Activated T-helper 2 cell treated with anti-CD3 and anti-CD28 coated beads, Interferon-gamma antibody, Interleukin-2, Interleukin-4, amounts not matched to agents 10 μg/mL and 5 μg/mL and 100 μg/mL, durations not matched to agents 14 hours and 24 hours and 36 hours (primary cell): ENCODE data around the gene ERCC1. TPM values are rescaled to one million over a fixed set of nuclear protein-coding genes. Genes with fewer than 3 reads are reported as not detected.

ENCODE experiments used
- DNase-seq: peaks from one replicate; pipeline ENCODE4 v3.0.0; 2021; ENCODE audit warnings: low spot score
- H3K27ac Mint-ChIP-seq: one replicate; pipeline ENCODE4 v1.8.0; 2021; ENCODE audit warnings: mixed read lengths
- H3K27me3 Mint-ChIP-seq: one replicate; pipeline ENCODE4 v1.8.0; 2021; ENCODE audit warnings: low read depth, mixed read lengths
- H3K36me3 Mint-ChIP-seq: one replicate; pipeline ENCODE4 v1.8.0; 2021; ENCODE audit warnings: low read depth, mixed read lengths
- H3K4me1 Mint-ChIP-seq: one replicate; pipeline ENCODE4 v1.8.0; 2021; ENCODE audit warnings: low read depth, mixed read lengths
- H3K4me3 Mint-ChIP-seq: one replicate; pipeline ENCODE4 v1.8.0; 2021; ENCODE audit warnings: low read depth, mild to moderate bottlenecking, moderate library complexity, mixed read lengths
- H3K9me3 Mint-ChIP-seq: one replicate; pipeline ENCODE4 v1.8.0; 2021; ENCODE audit warnings: mixed read lengths
- intact Hi-C: fragments of 100-400 bp; cut with micrococcal nuclease; formaldehyde crosslinking; loops from one replicate; pipeline ENCODE4 v1.15.1; 2023
- total RNA-seq: library from RNA; stranded (reverse); gene quantifications from 2 replicates; pipeline ENCODE4 v1.2.3, GENCODE V29; 2022

Gene ERCC1
- total RNA-seq, 1 donor from 2014 or later = 118 TPM

GRCh38 chr19:45450012-45450333, 26.3 kb upstream of the ERCC1 start:
- H3K4me1 Mint-ChIP-seq = peaks cover 40% of the 10 kb centered on the region
- H3K27me3 Mint-ChIP-seq = peaks cover 4% of the 10 kb centered on the region

GRCh38 chr19:45448887-45449299, 25.2 kb upstream of the ERCC1 start:
- intact Hi-C loops = no loop called here
- Mint-ChIP-seq H3K4me3 (peak overlapping the region; percentile 61), H3K36me3 (no peaks in the 10 kb centered on the region), H3K9me3 (no peaks in the 10 kb centered on the region), H3K27me3 (peaks cover 4% of the 10 kb centered on the region), H3K4me1 (peaks cover 39% of the 10 kb centered on the region), H3K27ac (peak overlapping the region; percentile 60)
- DNase-seq = no peak

More at GRCh38 chr19:45450012-45450333, 26.3 kb upstream of the ERCC1 start:
- intact Hi-C loops = no loop called here
- peak overlapping the region; percentile 88 for H3K4me3 Mint-ChIP-seq
- no peaks in the 10 kb centered on the region for H3K36me3 Mint-ChIP-seq
- H3K27ac Mint-ChIP-seq = peak overlapping the region; percentile 92
- no peak for DNase-seq
- no peaks in the 10 kb centered on the region for H3K9me3 Mint-ChIP-seq

GRCh38 chr19:45448425-45448756, 24.7 kb upstream of the ERCC1 start:
- Mint-ChIP-seq H3K27me3 (peaks cover 2% of the 10 kb centered on the region), H3K4me3 (no peak overlapping the region), H3K4me1 (peaks cover 40% of the 10 kb centered on the region), H3K27ac (peak overlapping the region; percentile 51), H3K36me3 (no peaks in the 10 kb centered on the region), H3K9me3 (no peaks in the 10 kb centered on the region)
- no peak for DNase-seq
- intact Hi-C loops = no loop called here

- no peaks in the 10 kb centered on the region for H3K9me3 Mint-ChIP-seq
- no peaks in the 10 kb centered on the region for H3K36me3 Mint-ChIP-seq
- no peaks in the 10 kb centered on the region for H3K27me3 Mint-ChIP-seq
- intact Hi-C loops = no loop called here
- peaks cover 45% of the 10 kb centered on the region for H3K4me1 Mint-ChIP-seq
- DNase-seq = no peak
- H3K27ac Mint-ChIP-seq = no peak overlapping the region
- no peak overlapping the region for H3K4me3 Mint-ChIP-seq
Observed at GRCh38 chr19:45446944-45447343, 23.2 kb upstream of the ERCC1 start.

- no peak overlapping the region for H3K27ac Mint-ChIP-seq
- no peaks in the 10 kb centered on the region for H3K36me3 Mint-ChIP-seq
- H3K9me3 Mint-ChIP-seq = no peaks in the 10 kb centered on the region
- DNase-seq = no peak
- no peak overlapping the region for H3K4me3 Mint-ChIP-seq
- intact Hi-C loops = no loop called here
- no peaks in the 10 kb centered on the region for H3K27me3 Mint-ChIP-seq
- peaks cover 38% of the 10 kb centered on the region for H3K4me1 Mint-ChIP-seq
Observed at GRCh38 chr19:45446295-45446694, 22.6 kb upstream of the ERCC1 start.

- intact Hi-C loops = no loop called here
- H3K4me3 Mint-ChIP-seq = no peak overlapping the region
- H3K4me1 Mint-ChIP-seq = peaks cover 42% of the 10 kb centered on the region
- no peak overlapping the region for H3K27ac Mint-ChIP-seq
- no peaks in the 10 kb centered on the region for H3K36me3 Mint-ChIP-seq
- H3K9me3 Mint-ChIP-seq = no peaks in the 10 kb centered on the region
- no peak for DNase-seq
- H3K27me3 Mint-ChIP-seq = no peaks in the 10 kb centered on the region
Observed at GRCh38 chr19:45445139-45445538, 21.4 kb upstream of the ERCC1 start.

GRCh38 chr19:45444318-45445041, 20.8 kb upstream of the ERCC1 start:
- H3K36me3 Mint-ChIP-seq = no peaks in the 10 kb centered on the region
- no peaks in the 10 kb centered on the region for H3K9me3 Mint-ChIP-seq
- peak overlapping the region; percentile 26 for H3K27ac Mint-ChIP-seq
- DNase-seq = peak; percentile 79
- H3K4me3 Mint-ChIP-seq = no peak overlapping the region
- peaks cover 40% of the 10 kb centered on the region for H3K4me1 Mint-ChIP-seq
- H3K27me3 Mint-ChIP-seq = no peaks in the 10 kb centered on the region
- intact Hi-C loops = no loop called here

- H3K36me3 Mint-ChIP-seq = no peaks in the 10 kb centered on the region
- intact Hi-C loops = loop anchor here (1.0 to 2.0 kb wide), 4 partner anchors 21 to 37 kb away; partner anchors contain the start of genes ERCC1 and POLR1G
- peak overlapping the region; percentile 81 for H3K4me3 Mint-ChIP-seq
- H3K4me1 Mint-ChIP-seq = peaks cover 36% of the 10 kb centered on the region
- H3K27me3 Mint-ChIP-seq = no peaks in the 10 kb centered on the region
- H3K9me3 Mint-ChIP-seq = no peaks in the 10 kb centered on the region
- H3K27ac Mint-ChIP-seq = peak overlapping the region; percentile 81
- no peak for DNase-seq
Observed at GRCh38 chr19:45443462-45444317, 20.0 kb upstream of the ERCC1 start.

- H3K27ac Mint-ChIP-seq = peak overlapping the region; percentile 65
- no peaks in the 10 kb centered on the region for H3K27me3 Mint-ChIP-seq
- DNase-seq = no peak
- H3K4me3 Mint-ChIP-seq = peak overlapping the region; percentile 76
- H3K9me3 Mint-ChIP-seq = no peaks in the 10 kb centered on the region
- H3K36me3 Mint-ChIP-seq = no peaks in the 10 kb centered on the region
- intact Hi-C loops = loop anchor here (1.0 to 2.0 kb wide), 4 partner anchors 20 to 37 kb away; partner anchors contain the start of genes ERCC1 and POLR1G
- H3K4me1 Mint-ChIP-seq = peaks cover 33% of the 10 kb centered on the region
Observed at GRCh38 chr19:45442778-45443461, 19.2 kb upstream of the ERCC1 start.

GRCh38 chr19:45442408-45442777, 18.7 kb upstream of the ERCC1 start:
- Mint-ChIP-seq H3K27me3 (no peaks in the 10 kb centered on the region), H3K9me3 (no peaks in the 10 kb centered on the region), H3K36me3 (no peaks in the 10 kb centered on the region), H3K27ac (peak overlapping the region; percentile 20), H3K4me3 (peak overlapping the region; percentile 76), H3K4me1 (peaks cover 31% of the 10 kb centered on the region)
- intact Hi-C loops = loop anchor here (2.0 kb wide), 2 partner anchors 20 to 26 kb away; partner anchors contain the start of gene ERCC1
- no peak for DNase-seq

GRCh38 chr19:45440873-45441654, 17.3 kb upstream of the ERCC1 start:
- H3K4me3 Mint-ChIP-seq = peak overlapping the region; percentile 69
- no peaks in the 10 kb centered on the region for H3K9me3 Mint-ChIP-seq
- H3K27ac Mint-ChIP-seq = peak overlapping the region; percentile 67
- no peak for DNase-seq
- no peaks in the 10 kb centered on the region for H3K36me3 Mint-ChIP-seq
- H3K27me3 Mint-ChIP-seq = no peaks in the 10 kb centered on the region
- intact Hi-C loops = no loop called here
- peaks cover 27% of the 10 kb centered on the region for H3K4me1 Mint-ChIP-seq

GRCh38 chr19:45440259-45440638, 16.5 kb upstream of the ERCC1 start:
- peak overlapping the region; percentile 67 for H3K27ac Mint-ChIP-seq
- no peak for DNase-seq
- no peaks in the 10 kb centered on the region for H3K9me3 Mint-ChIP-seq
- intact Hi-C loops = no loop called here
- no peaks in the 10 kb centered on the region for H3K36me3 Mint-ChIP-seq
- peak overlapping the region; percentile 69 for H3K4me3 Mint-ChIP-seq
- peaks cover 24% of the 10 kb centered on the region for H3K4me1 Mint-ChIP-seq
- no peaks in the 10 kb centered on the region for H3K27me3 Mint-ChIP-seq
